GM12874 (cell line): ENCODE data around the gene NCOA5.

Source experiments
- CTCF ChIP-seq: IDR thresholded peaks from 2 replicates; pipeline ENCODE4 v1.5.1; 2011; ENCODE audit warnings: low read depth, mild to moderate bottlenecking, control low read depth, low read length, moderate library complexity; ENCODE audit not compliant: insufficient read depth

NCOA5 gene

GRCh38 chr20:46060975-46061374 is 28.8 kb downstream of the NCOA5 start:
- TF ChIP-seq CTCF = no peak

DNA sequence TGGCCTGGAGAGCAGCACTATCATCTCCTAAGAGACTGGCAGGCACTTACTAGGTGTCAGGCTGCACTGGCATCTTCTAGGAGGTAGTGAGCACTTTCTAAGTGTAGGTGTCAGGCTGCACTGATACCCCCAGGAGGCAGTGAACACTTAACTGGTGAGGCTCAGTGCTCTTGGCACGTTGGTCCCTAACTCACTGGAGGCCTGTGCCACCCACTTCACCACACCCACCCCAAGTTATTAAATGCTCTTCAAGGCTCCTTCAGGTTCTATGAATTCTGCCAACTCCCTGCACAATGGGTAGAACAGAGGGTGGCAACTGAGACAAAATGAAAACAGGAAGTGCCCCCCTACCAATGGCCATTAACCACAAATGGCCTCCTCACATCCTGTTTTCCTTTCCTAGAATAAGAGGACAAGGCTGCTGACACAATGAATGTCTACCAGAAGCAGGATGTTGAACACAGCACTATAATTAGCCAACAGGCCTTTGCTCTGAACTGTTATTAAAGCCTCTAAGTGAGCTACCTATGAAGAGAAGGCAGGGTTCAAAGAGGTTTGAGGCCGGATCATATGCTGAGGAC is 29.4 kb downstream of the NCOA5 start:
- TF ChIP-seq CTCF = no peak

GRCh38 chr20:46058599-46059281 is 31.0 kb downstream of the NCOA5 start:
- TF ChIP-seq CTCF = no peak

- TF ChIP-seq CTCF = no peak; the same call in 1 of the 2 replicates
Measured at GRCh38 chr20:46057856-46058598, 31.7 kb downstream of the NCOA5 start.

DNA sequence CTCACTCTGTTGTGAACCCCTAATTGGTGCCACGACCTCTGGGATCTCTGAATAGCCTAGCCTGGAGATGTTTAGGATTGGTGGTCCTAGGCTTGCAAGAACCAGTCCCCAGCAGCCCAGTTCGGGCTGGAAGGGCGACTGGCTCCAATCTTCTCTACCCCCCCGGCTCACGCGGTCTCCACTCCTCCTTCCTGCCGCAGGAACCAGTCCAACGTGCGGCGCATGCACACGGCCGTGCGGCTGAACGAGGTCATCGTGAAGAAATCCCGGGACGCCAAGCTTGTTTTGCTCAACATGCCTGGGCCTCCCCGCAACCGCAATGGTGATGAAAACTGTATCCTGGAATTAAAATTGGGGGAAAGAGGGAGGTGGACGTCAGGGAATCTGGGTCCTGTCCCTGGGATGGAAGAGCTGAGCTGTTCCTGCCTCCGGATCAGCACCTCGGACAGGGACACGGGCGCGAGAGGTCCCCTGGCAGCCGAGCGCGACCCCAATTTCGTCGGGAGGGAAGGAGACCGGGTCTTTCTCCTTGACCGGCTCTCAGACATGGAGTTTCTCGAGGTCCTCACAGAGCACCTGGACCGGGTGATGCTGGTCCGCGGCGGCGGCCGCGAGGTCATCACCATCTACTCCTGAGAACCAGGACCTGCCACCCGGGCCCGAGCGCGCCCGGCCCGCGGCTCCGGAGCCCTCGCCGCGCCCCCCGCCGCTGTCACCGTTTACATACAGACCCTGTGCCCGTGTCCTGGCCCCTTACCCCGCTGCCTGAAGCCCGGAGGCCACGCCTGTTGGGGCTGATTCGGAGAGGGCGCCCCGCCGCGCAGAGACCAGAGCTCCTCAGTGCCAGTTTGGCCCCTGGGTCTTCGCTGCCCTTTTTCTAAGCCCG is 32.5 kb downstream of the NCOA5 start:
- no peak for TF ChIP-seq CTCF

- no peak for TF ChIP-seq CTCF
Measured at GRCh38 chr20:46056027-46056833, 33.5 kb downstream of the NCOA5 start.
